ENCODE data around the gene PCSK2.

The PCSK2 gene

GRCh38 chr20:17407550-17407949, 180.7 kb downstream of the PCSK2 start:
- DNase-seq = no peak

GRCh38 chr20:17417225-17417624, 190.4 kb downstream of the PCSK2 start:
- no peak for DNase-seq

GRCh38 chr20:17418737-17419136, 191.9 kb downstream of the PCSK2 start:
- no peak for DNase-seq

GRCh38 chr20:17419479-17420041, 192.7 kb downstream of the PCSK2 start:
- DNase-seq = no peak

GRCh38 chr20:17421493-17421892, 194.7 kb downstream of the PCSK2 start:
- no peak for DNase-seq

- DNase-seq = no peak
These were observed 196.9 kb downstream of the PCSK2 start for GRCh38 chr20:17423782-17424181.

GRCh38 chr20:17427638-17428037, 200.8 kb downstream of the PCSK2 start:
- DNase-seq = no peak

- no peak for DNase-seq
These were observed 203.5 kb downstream of the PCSK2 start for GRCh38 chr20:17430125-17430950.

- DNase-seq = peak in 1 of 2 experiments; percentile 28
These were observed 205.0 kb downstream of the PCSK2 start for GRCh38 chr20:17431621-17432364.

GRCh38 chr20:17436664-17437063, 209.8 kb downstream of the PCSK2 start:
- no peak for DNase-seq

GRCh38 chr20:17437251-17437650, 210.4 kb downstream of the PCSK2 start:
- DNase-seq = no peak

- DNase-seq = no peak
These were observed 211.7 kb downstream of the PCSK2 start for GRCh38 chr20:17438436-17439039.

- no peak for DNase-seq
These were observed 212.9 kb downstream of the PCSK2 start for GRCh38 chr20:17439616-17440296.

- no peak for DNase-seq
These were observed 214.9 kb downstream of the PCSK2 start for GRCh38 chr20:17441745-17442144.

GRCh38 chr20:17442588-17442987, 215.7 kb downstream of the PCSK2 start:
- no peak for DNase-seq

- no peak for DNase-seq
These were observed 216.5 kb downstream of the PCSK2 start for GRCh38 chr20:17443131-17443858.

- no peak for DNase-seq
These were observed 217.3 kb downstream of the PCSK2 start for GRCh38 chr20:17444091-17444490.

GRCh38 chr20:17445543-17445942, 218.7 kb downstream of the PCSK2 start:
- no peak for DNase-seq

- no peak for DNase-seq
These were observed 219.3 kb downstream of the PCSK2 start for GRCh38 chr20:17446171-17446570.

GRCh38 chr20:17448071-17448470, 221.2 kb downstream of the PCSK2 start:
- DNase-seq = no peak

- DNase-seq = no peak
These were observed 222.2 kb downstream of the PCSK2 start for GRCh38 chr20:17449031-17449430.

- no peak for DNase-seq
These were observed 225.6 kb downstream of the PCSK2 start for GRCh38 chr20:17452441-17452840.

Measured in SW 1271 (cell line).